Dedifferentiated amniotic fluid mesenchymal stem cell (primary cell): ENCODE data around the gene ALG10B.

Source experiments
- DNase-seq: peaks from one replicate; pipeline ENCODE4 v3.0.0-alpha.2; 2016; ENCODE audit errors: extremely low spot score

Gene ALG10B

DNA sequence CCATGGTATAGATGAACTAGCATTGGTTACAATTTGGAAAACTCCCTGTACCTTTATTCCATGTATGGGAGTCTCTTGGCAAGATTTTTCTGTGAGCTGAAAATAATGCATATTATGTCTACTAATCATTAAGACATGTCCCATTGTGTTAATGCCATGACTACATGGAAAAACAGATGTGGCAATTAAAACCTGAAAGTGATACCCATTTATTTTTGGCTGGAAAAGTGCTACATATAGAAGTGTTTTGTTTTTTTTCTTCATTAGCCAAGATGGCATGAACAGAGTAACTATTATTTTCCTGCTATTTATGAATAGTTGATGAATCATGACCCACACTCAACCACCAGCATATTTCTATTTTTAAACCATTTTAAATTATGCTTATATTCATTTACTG lies 58.2 kb downstream of the ALG10B start:
- DNase-seq, result no peak
